GM19455 (cell line): ENCODE data around the gene MPP7.

Experiments used
- ATAC-seq: cut with Tn5 transposase; IDR thresholded peaks from one replicate; pipeline ENCODE4 v1.9.1; 2021; ENCODE audit not compliant: unreplicated experiment

Gene MPP7

GRCh38 chr10:28307267-28307666 lies 4.4 kb upstream of the MPP7 start:
- no peak for ATAC-seq

GRCh38 chr10:28305553-28305952 lies 2.7 kb upstream of the MPP7 start:
- ATAC-seq = no peak

- no peak for ATAC-seq
Observed at GRCh38 chr10:28304032-28304571, 1.2 kb upstream of the MPP7 start.

- no peak for ATAC-seq
Observed at GRCh38 chr10:28302012-28302637, 739 bp downstream of the MPP7 start.

GRCh38 chr10:28300027-28300426 lies 2.8 kb downstream of the MPP7 start:
- ATAC-seq = no peak

- no peak for ATAC-seq
Observed at GRCh38 chr10:28298951-28299350, 3.9 kb downstream of the MPP7 start.

GRCh38 chr10:28296023-28296422 lies 6.8 kb downstream of the MPP7 start:
- no peak for ATAC-seq

GRCh38 chr10:28295336-28295735 lies 7.5 kb downstream of the MPP7 start:
- no peak for ATAC-seq

- ATAC-seq = no peak
Observed at GRCh38 chr10:28294809-28295208, 8.1 kb downstream of the MPP7 start.

GRCh38 chr10:28294169-28294532 lies 8.7 kb downstream of the MPP7 start:
- ATAC-seq = no peak

- ATAC-seq = no peak
Observed at GRCh38 chr10:28293236-28294168, 9.4 kb downstream of the MPP7 start.

- ATAC-seq = no peak
Observed at GRCh38 chr10:28291881-28292297, 11.0 kb downstream of the MPP7 start.

GRCh38 chr10:28285816-28286215 lies 17.0 kb downstream of the MPP7 start:
- ATAC-seq = no peak

GRCh38 chr10:28284126-28284525 lies 18.7 kb downstream of the MPP7 start:
- ATAC-seq = no peak

GRCh38 chr10:28283251-28283650 lies 19.6 kb downstream of the MPP7 start:
- no peak for ATAC-seq

- ATAC-seq = no peak
Observed at GRCh38 chr10:28282336-28282735, 20.5 kb downstream of the MPP7 start.

- no peak for ATAC-seq
Observed at GRCh38 chr10:28281726-28282315, 21.0 kb downstream of the MPP7 start.

GRCh38 chr10:28280652-28281051 lies 22.2 kb downstream of the MPP7 start:
- no peak for ATAC-seq

- ATAC-seq = no peak
Observed at GRCh38 chr10:28279878-28280277, 23.0 kb downstream of the MPP7 start.

GRCh38 chr10:28278842-28279241 lies 24.0 kb downstream of the MPP7 start:
- ATAC-seq = no peak

GRCh38 chr10:28276384-28276783 lies 26.5 kb downstream of the MPP7 start:
- ATAC-seq = no peak

GRCh38 chr10:28274475-28274874 lies 28.4 kb downstream of the MPP7 start:
- ATAC-seq = no peak
